Heart right ventricle (tissue), 16 donors: ENCODE measurements around the gene POU2F3. TPM values are rescaled to one million over a fixed set of nuclear protein-coding genes. Genes with fewer than 3 reads are reported as not detected.
A peak's percentile ranks its signal among the peaks of the same experiment; 100 is the strongest.

Source experiments
- ATAC-seq, 8 donors: fragments of 200-7000 bp; cut with Tn5 transposase; one replicate each; pipeline ENCODE4 v1.9.1; 2020; ENCODE audit warnings: mild to moderate bottlenecking in 8 of 8, moderate library complexity in 8 of 8, moderate number of reproducible peaks in 1 of 8
- DNase-seq, 2 donors: peaks; one replicate each; pipeline ENCODE4 v3.0.0-alpha.2; 2020
- H3K27ac ChIP-seq, 10 donors: fragments of 200-600 bp; sonication (generic) in 2 of 10; one replicate each; pipeline versions ENCODE4 v1.5.0 to v1.8.0; 2020 to 2022; ENCODE audit warnings: mild to moderate bottlenecking in 3 of 10
- H3K27me3 ChIP-seq, 7 donors: fragments of 200-600 bp; one replicate each; pipeline ENCODE4 v1.8.0; 2021 to 2022; ENCODE audit warnings: mild to moderate bottlenecking in 2 of 7
- H3K36me3 ChIP-seq, 9 donors: fragments of 200-600 bp; sonication (generic) in 1 of 9; one replicate each; pipeline versions ENCODE4 v1.5.0 to v1.8.0; 2020 to 2022; ENCODE audit warnings: mild to moderate bottlenecking in 2 of 9
- H3K4me1 ChIP-seq, 9 donors: fragments of 200-600 bp; sonication (generic) in 1 of 9; one replicate each; pipeline versions ENCODE4 v1.5.0 to v1.8.0; 2020 to 2022; ENCODE audit warnings: mild to moderate bottlenecking in 4 of 9
- H3K4me3 ChIP-seq, 10 donors: fragments of 200-600 bp; sonication (generic) in 2 of 10; one replicate each; pipeline versions ENCODE4 v1.5.0 to v1.8.0; 2020 to 2022; ENCODE audit warnings: mild to moderate bottlenecking in 7 of 10, moderate library complexity in 2 of 10
- H3K9me3 ChIP-seq, 11 donors: fragments of 200-600 bp in 10 of 11; sonication (generic) in 2 of 11; one replicate each; pipeline versions ENCODE4 v1.5.0 to v1.8.0; 2013 to 2022; ENCODE audit warnings: mild to moderate bottlenecking in 2 of 11, control low read depth in 1 of 11, moderate library complexity in 1 of 11
- WGBS, 2 donors: extraction: QIAGEN DNeasy Blood & Tissue Kit; methylation state at CpG; one replicate each; pipeline ENCODE4 v1.1.7; 2013; ENCODE audit warnings: inconsistent platforms in 1 of 2; 5-methylcytosine and 5-hydroxymethylcytosine counted together
- intact Hi-C, 10 donors: fragments of 100-400 bp; cut with DNase I; formaldehyde crosslinking; loops; one replicate each; pipeline versions ENCODE4 v1.11.1 to v1.14.2; 2022
- polyA plus RNA-seq, 2 donors: library from polyadenylated mRNA; stranded (reverse); fragments of 200-250 nt; gene quantifications; one replicate each; pipeline ENCODE4 v1.2.3, GENCODE V29; 2013
- total RNA-seq, 10 donors: library from RNA; stranded (reverse); fragmentation: NEBNext Ultra II Directional in 3 of 10; extraction: Animal tissue kit (Norgen Biotek cat#: 25700) in 3 of 10; gene quantifications; one replicate each; pipeline versions ENCODE4 v1.2.1 to v1.2.4, GENCODE V29; 2021 to 2023
- TF ChIP-seq, protein P1 (sequence below), 9 donors: fragments of 200-600 bp; sonication (generic) in 2 of 9; IDR thresholded peaks; one replicate each; pipeline versions ENCODE4 v1.5.0 to v1.8.0; 2021 to 2022; ENCODE audit warnings: antibody characterized with exemption in 9 of 9, mild to moderate bottlenecking in 5 of 9, moderate library complexity in 1 of 9
- donor health status: Arrhythmogenic right ventricular cardiomyopathy.
- donor health status: ischemic (EF 13 %, LVEDD 7.1; RV severe dilation, severe dysfunction).
- donor health status: healthy with polysubstance abuse.
- donor health status: DM: no; HTN: yes; CAD: no.
- donor health status: DM: no; HTN: no; CAD: no.
- donor health status: ischemic (EF 25% LVEDD 6.9; RV normal size, moderate dysfunction).
- donor health status: ischemic (EF 25% LVEDD 5.7; RV mildly dilated, moderate dysfunction).
- donor health status: healthy.
- donor health status: DM: yes; HTN: yes; CAD: no.
- donor health status: Ischemic cardiomyopathy.
- donor health status: ischemic (EF 35%, LVEDD 5.7; RV mildly dilated, moderate dysfunction).
- donor health status: nonischemic (EF 11% LVEDD 7.7; RV severe dilation, severe dysfunction).
- donor health status: DM: yes; HTN: yes; CAD: no.
- donor health status: PGD.
- donor health status: ischemic (EF 29% LVEDD 5.4; RV normal size, mild dysfunction).
- donor health status: nonischemic (EF 23%, LVEDD 6.1; RV moderate dilation, normal function).

The POU2F3 gene
- total and polyA plus RNA-seq, 12 donors = 0.03 to 0.15 TPM; not detected in 10

DNA sequence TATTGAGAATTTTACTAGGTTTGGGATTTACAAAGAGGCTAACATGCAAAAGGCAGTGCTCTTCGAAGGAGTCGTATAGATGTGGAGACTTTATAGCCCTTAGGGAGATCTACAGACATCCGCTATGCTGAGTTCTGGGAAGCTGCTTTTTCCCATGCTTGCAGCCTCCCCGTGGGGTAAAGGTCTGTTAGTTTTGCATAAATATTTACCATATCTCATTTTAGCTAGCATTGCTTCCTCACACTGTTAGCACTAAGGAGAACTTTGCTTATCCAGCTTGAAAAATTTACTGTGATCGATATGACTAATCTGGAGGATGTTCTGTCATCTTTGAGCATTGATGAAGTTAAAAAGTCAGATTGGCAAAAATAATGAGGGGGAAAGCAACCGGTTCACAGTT is 114.8 kb downstream of the POU2F3 start:
- ATAC-seq (peak in 1 of 8 donors; percentile 44), DNase-seq (no peak)
- H3K27ac ChIP-seq = peak overlapping the region in 2 of 10 donors; percentile 13 to 29
- peaks cover 2 to 94% (median 63%) of the 10 kb centered on the region in 9 donors for H3K4me1 ChIP-seq
- no peaks in the 10 kb centered on the region for H3K9me3 ChIP-seq
- WGBS, 2 donors = 59 to 65% methylated on average over 6 of the region's 6 CpGs
- H3K27me3 ChIP-seq = peaks cover 0 to 93% (median 0%) of the 10 kb centered on the region in 7 donors
- intact Hi-C loops = no loop called here
- TF ChIP-seq, protein P1, sequence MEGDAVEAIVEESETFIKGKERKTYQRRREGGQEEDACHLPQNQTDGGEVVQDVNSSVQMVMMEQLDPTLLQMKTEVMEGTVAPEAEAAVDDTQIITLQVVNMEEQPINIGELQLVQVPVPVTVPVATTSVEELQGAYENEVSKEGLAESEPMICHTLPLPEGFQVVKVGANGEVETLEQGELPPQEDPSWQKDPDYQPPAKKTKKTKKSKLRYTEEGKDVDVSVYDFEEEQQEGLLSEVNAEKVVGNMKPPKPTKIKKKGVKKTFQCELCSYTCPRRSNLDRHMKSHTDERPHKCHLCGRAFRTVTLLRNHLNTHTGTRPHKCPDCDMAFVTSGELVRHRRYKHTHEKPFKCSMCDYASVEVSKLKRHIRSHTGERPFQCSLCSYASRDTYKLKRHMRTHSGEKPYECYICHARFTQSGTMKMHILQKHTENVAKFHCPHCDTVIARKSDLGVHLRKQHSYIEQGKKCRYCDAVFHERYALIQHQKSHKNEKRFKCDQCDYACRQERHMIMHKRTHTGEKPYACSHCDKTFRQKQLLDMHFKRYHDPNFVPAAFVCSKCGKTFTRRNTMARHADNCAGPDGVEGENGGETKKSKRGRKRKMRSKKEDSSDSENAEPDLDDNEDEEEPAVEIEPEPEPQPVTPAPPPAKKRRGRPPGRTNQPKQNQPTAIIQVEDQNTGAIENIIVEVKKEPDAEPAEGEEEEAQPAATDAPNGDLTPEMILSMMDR (IDR thresholded peaks at IDR 0.05) = no peak
- no peak overlapping the region for H3K4me3 ChIP-seq
- H3K36me3 ChIP-seq = no peaks in the 10 kb centered on the region

DNA sequence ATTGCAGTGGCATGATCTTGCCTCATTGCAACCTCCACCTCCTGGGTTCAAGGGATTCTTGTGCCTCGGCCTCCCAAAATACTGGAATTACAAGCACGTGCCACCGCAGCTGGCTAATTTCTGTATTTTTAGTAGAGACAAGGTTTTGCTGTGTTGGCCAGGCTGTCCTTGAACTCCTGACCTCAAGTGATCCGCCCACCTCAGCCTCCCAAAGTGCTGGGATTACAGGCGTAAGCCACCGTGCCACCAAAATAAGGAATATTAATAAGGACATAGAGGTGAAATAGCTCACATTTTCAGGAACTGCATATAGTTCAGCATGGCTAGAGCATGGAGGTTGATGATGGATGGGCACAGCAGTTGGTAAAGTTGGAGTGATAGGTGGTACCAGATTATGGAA is 117.7 kb downstream of the POU2F3 start:
- no peak for DNase-seq
- 94 to 96% methylated on average over 6 of the region's 6 CpGs for WGBS, 2 donors
- no peak overlapping the region for H3K27ac ChIP-seq
- H3K9me3 ChIP-seq = no peaks in the 10 kb centered on the region
- no peak for ATAC-seq
- no peaks in the 10 kb centered on the region for H3K36me3 ChIP-seq
- H3K4me3 ChIP-seq = no peak overlapping the region
- H3K4me1 ChIP-seq = peaks cover 0 to 98% (median 73%) of the 10 kb centered on the region in 9 donors
- intact Hi-C loops = no loop called here
- TF ChIP-seq, protein P1 (IDR thresholded peaks at IDR 0.05) = no peak
- peaks cover 0 to 88% (median 0%) of the 10 kb centered on the region in 7 donors for H3K27me3 ChIP-seq

DNA sequence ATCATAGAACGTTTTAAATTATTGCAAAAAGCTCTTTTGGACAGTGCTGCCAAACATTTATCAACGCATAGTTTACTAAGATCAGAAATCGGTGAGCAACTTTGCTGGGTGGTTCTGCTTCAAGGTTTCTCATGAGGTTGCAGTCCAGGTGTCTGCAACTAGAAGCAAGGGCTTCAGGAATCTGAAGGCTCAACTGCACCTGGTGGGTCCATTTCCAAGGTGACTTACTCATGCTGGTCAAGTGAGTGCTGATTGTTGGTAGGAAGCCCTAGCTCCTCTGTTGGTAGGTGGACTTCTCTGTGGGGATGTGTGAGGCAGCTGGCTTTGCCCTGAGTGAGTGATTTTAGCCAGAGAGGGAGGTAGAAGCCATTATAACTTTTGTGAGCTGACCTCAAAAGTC is 118.8 kb downstream of the POU2F3 start:
- ATAC-seq = peak in 1 of 8 donors; percentile 10
- peaks cover 0 to 99% (median 65%) of the 10 kb centered on the region in 9 donors for H3K4me1 ChIP-seq
- intact Hi-C loops = no loop called here
- TF ChIP-seq, protein P1 (IDR thresholded peaks at IDR 0.05) = no peak
- no peak overlapping the region for H3K4me3 ChIP-seq
- peaks cover 0 to 81% (median 0%) of the 10 kb centered on the region in 7 donors for H3K27me3 ChIP-seq
- no peak for DNase-seq
- WGBS, 2 donors = 89 to 90% methylated on average over 3 of the region's 3 CpGs
- no peak overlapping the region for H3K27ac ChIP-seq
- no peaks in the 10 kb centered on the region for H3K36me3 ChIP-seq
- H3K9me3 ChIP-seq = no peaks in the 10 kb centered on the region

DNA sequence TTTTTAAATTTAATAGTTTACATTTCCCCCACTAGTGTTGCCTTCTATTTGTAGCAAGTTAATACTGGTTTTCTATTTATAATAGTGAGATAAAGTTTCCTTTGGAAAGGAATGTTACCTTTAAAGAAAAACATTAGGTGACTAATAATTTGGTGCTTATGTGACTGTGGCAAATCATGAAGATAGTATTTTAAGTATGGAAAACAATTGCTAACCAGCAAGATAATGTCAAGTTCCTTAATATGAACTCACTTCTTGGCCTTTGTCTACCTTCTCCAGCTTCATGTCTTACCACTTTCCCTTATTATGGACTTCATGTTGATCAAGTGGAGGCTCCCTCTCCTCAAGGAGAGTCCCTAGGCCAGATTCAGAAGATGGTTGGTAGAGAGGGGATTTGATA is 123.5 kb downstream of the POU2F3 start:
- Histone ChIP-seq H3K36me3 (no peaks in the 10 kb centered on the region), H3K27me3 (peaks cover 0 to 53% (median 0%) of the 10 kb centered on the region in 7 donors), H3K4me3 (no peak overlapping the region), H3K9me3 (no peaks in the 10 kb centered on the region), H3K4me1 (peaks cover 0 to 79% (median 38%) of the 10 kb centered on the region in 9 donors), H3K27ac (peak overlapping the region in 3 of 10 donors; percentile 31 to 49 (median 39))
- no peak for ATAC-seq
- intact Hi-C loops = no loop called here
- TF ChIP-seq, protein P1 (IDR thresholded peaks at IDR 0.05) = no peak
- DNase-seq = no peak
